SU-DHL-6 (cell line): ENCODE data around the gene ATP11A.

ENCODE experiments used
- H2AFZ ChIP-seq: fragments of 200-600 bp; sonication (generic); 2 replicates; pipeline ENCODE4 v1.6.1; 2014; ENCODE audit warnings: low read depth, mild to moderate bottlenecking, moderate library complexity, mixed read lengths, antibody characterized with exemption, low read length; ENCODE audit not compliant: severe bottlenecking
- H3F3A ChIP-seq: fragments of 200-600 bp; shearing (Covaris generic); 2 replicates; pipeline ENCODE4 v1.6.0; 2016; ENCODE audit warnings: antibody characterized with exemption, mild to moderate bottlenecking; ENCODE audit not compliant: insufficient read depth
- H3K27ac ChIP-seq: fragments of 200-600 bp; sonication (generic); 2 replicates; pipeline ENCODE4 v1.5.1; 2016; ENCODE audit warnings: low read depth, mild to moderate bottlenecking, low read length, moderate library complexity, mixed read lengths
- H3K27me3 ChIP-seq: fragments of 200-600 bp; sonication (generic), shearing (Covaris generic); 2 replicates; pipeline ENCODE4 v1.6.0; 2014; ENCODE audit warnings: mild to moderate bottlenecking, low read length
- H3K36me3 ChIP-seq: fragments of 200-600 bp; sonication (generic); 2 replicates; pipeline ENCODE4 v1.6.1; 2014; ENCODE audit warnings: mild to moderate bottlenecking, low read length, mixed read lengths
- H3K4me2 ChIP-seq: fragments of 300-600, 200-600 bp; shearing (Covaris generic), sonication (generic); 2 replicates; pipeline ENCODE4 v1.6.0; 2014; ENCODE audit warnings: low read length, low read depth, mild to moderate bottlenecking; ENCODE audit not compliant: poor library complexity, severe bottlenecking
- H3K4me3 ChIP-seq: fragments of 200-600 bp; sonication (generic); 2 replicates; pipeline ENCODE4 v1.5.1; 2014; ENCODE audit warnings: antibody characterized with exemption, low read length, mild to moderate bottlenecking, mixed read lengths; ENCODE audit not compliant: insufficient read depth, poor library complexity, severe bottlenecking
- H3K79me2 ChIP-seq: fragments of 200-600 bp; sonication (generic); 2 replicates; pipeline ENCODE4 v1.6.1; 2014; ENCODE audit warnings: mild to moderate bottlenecking, low read length, moderate library complexity; ENCODE audit not compliant: insufficient read depth
- H3K9ac ChIP-seq: fragments of 200-600 bp; sonication (generic); 2 replicates; pipeline ENCODE4 v1.7.0; 2014; ENCODE audit warnings: mild to moderate bottlenecking, low read length
- H3K9me2 ChIP-seq: fragments of 200-600 bp; sonication (generic); replicated peaks from 2 replicates; pipeline ENCODE4 v1.6.1; 2014; ENCODE audit warnings: low read length; ENCODE audit not compliant: insufficient read depth
- H3K9me3 ChIP-seq: fragments of 200-600 bp; sonication (generic); 2 replicates; pipeline ENCODE4 v1.6.1; 2014; ENCODE audit warnings: low read length, mixed read lengths; ENCODE audit not compliant: insufficient read depth
- H4K20me1 ChIP-seq: fragments of 200-600 bp; sonication (generic); 2 replicates; pipeline ENCODE4 v1.6.1; 2014; ENCODE audit warnings: low read depth, mild to moderate bottlenecking, antibody characterized with exemption, low read length, moderate library complexity, mixed read lengths
- CTCF ChIP-seq: fragments of 200-600 bp; sonication (generic); IDR thresholded peaks from one replicate; pipeline ENCODE4 v1.5.1; 2017; ENCODE audit warnings: antibody characterized with exemption, mild to moderate bottlenecking, low read length, moderate library complexity; ENCODE audit not compliant: insufficient read depth, poor library complexity, severe bottlenecking
- EZH2phosphoT487 ChIP-seq: fragments of 200-600 bp; sonication (generic), shearing (Covaris generic); conservative IDR thresholded peaks from 2 replicates; pipeline ENCODE4 v1.6.1; 2018; ENCODE audit warnings: mild to moderate bottlenecking, antibody characterized with exemption, low read length, moderate library complexity, mixed read lengths

Gene ATP11A

GRCh38 chr13:112743451-112744167 lies 53.8 kb downstream of the ATP11A start:
- H3K27me3 ChIP-seq: no peaks in the 10 kb centered on the region
- no peaks in the 10 kb centered on the region for H3K79me2 ChIP-seq
- no peaks in the 10 kb centered on the region for H3F3A ChIP-seq
- H3K9ac ChIP-seq: no peak overlapping the region
- H3K4me3 ChIP-seq: no peak overlapping the region
- no peak overlapping the region for H3K4me2 ChIP-seq
- no peak for TF ChIP-seq CTCF
- TF ChIP-seq EZH2phosphoT487: no peak
- no peaks in the 10 kb centered on the region for H3K36me3 ChIP-seq
- no peak overlapping the region for H3K27ac ChIP-seq
- no peaks in the 10 kb centered on the region for H3K9me2 ChIP-seq
- no peak overlapping the region for H2AFZ ChIP-seq
- no peaks in the 10 kb centered on the region for H3K9me3 ChIP-seq
- H4K20me1 ChIP-seq: peaks cover 9% of the 10 kb centered on the region; the same call in 1 of the 2 replicates

GRCh38 chr13:112744168-112745021 lies 54.6 kb downstream of the ATP11A start:
- no peak overlapping the region for H3K4me3 ChIP-seq
- H3K79me2 ChIP-seq: no peaks in the 10 kb centered on the region
- no peak for TF ChIP-seq EZH2phosphoT487
- TF ChIP-seq CTCF: no peak
- no peaks in the 10 kb centered on the region for H3K9me3 ChIP-seq
- no peaks in the 10 kb centered on the region for H3K27me3 ChIP-seq
- no peak overlapping the region for H3K27ac ChIP-seq
- no peaks in the 10 kb centered on the region for H3K36me3 ChIP-seq
- H4K20me1 ChIP-seq: peaks cover 9% of the 10 kb centered on the region; the same call in 1 of the 2 replicates
- no peaks in the 10 kb centered on the region for H3F3A ChIP-seq
- no peak overlapping the region for H2AFZ ChIP-seq
- H3K4me2 ChIP-seq: no peak overlapping the region
- H3K9me2 ChIP-seq: no peaks in the 10 kb centered on the region
- no peak overlapping the region for H3K9ac ChIP-seq

- H4K20me1 ChIP-seq: peaks cover 9% of the 10 kb centered on the region; the same call in 1 of the 2 replicates
- no peaks in the 10 kb centered on the region for H3K27me3 ChIP-seq
- H3K9me3 ChIP-seq: no peaks in the 10 kb centered on the region
- H3F3A ChIP-seq: no peaks in the 10 kb centered on the region
- no peaks in the 10 kb centered on the region for H3K9me2 ChIP-seq
- H3K79me2 ChIP-seq: no peaks in the 10 kb centered on the region
- no peak overlapping the region for H3K4me3 ChIP-seq
- no peak overlapping the region for H3K4me2 ChIP-seq
- TF ChIP-seq CTCF: no peak
- TF ChIP-seq EZH2phosphoT487: no peak
- no peak overlapping the region for H3K27ac ChIP-seq
- no peak overlapping the region for H2AFZ ChIP-seq
- H3K36me3 ChIP-seq: no peaks in the 10 kb centered on the region
- no peak overlapping the region for H3K9ac ChIP-seq
Observed at GRCh38 chr13:112746044-112746443, 56.2 kb downstream of the ATP11A start.
